Lower lobe of right lung (tissue), 2 donors: ENCODE data around the gene DNAJA1. TPM values are rescaled to one million over a fixed set of nuclear protein-coding genes. Genes with fewer than 3 reads are reported as not detected.

ENCODE experiments used
- ATAC-seq, 2 donors: fragments of 200-7000 bp; cut with Tn5 transposase; one replicate each; pipeline ENCODE4 v1.9.1; 2020 to 2022; ENCODE audit warnings: mild to moderate bottlenecking in 2 of 2, moderate library complexity in 2 of 2
- DNase-seq: peaks from one replicate; pipeline ENCODE4 v3.0.0-alpha.2; 2020
- H3K27ac ChIP-seq: fragments of 200-600 bp; one replicate; pipeline ENCODE4 v1.8.0; 2022
- H3K27me3 ChIP-seq: fragments of 200-600 bp; one replicate; pipeline ENCODE4 v1.8.0; 2022; ENCODE audit warnings: low read depth
- H3K36me3 ChIP-seq: fragments of 200-600 bp; one replicate; pipeline ENCODE4 v1.8.0; 2022; ENCODE audit warnings: mild to moderate bottlenecking
- H3K4me1 ChIP-seq: fragments of 200-600 bp; one replicate; pipeline ENCODE4 v1.8.0; 2022
- H3K4me3 ChIP-seq: fragments of 200-600 bp; one replicate; pipeline ENCODE4 v1.8.0; 2022; ENCODE audit warnings: mild to moderate bottlenecking
- H3K9me3 ChIP-seq: fragments of 200-600 bp; one replicate; pipeline ENCODE4 v1.8.0; 2022
- intact Hi-C: fragments of 100-400 bp; cut with DNase I; formaldehyde crosslinking; loops from one replicate; pipeline ENCODE4 v1.11.0; 2022
- total RNA-seq: library from RNA; stranded (reverse); fragmentation: NEBNext Ultra II Directional; extraction: Animal tissue kit (Norgen Biotek cat#: 25700); gene quantifications from one replicate; pipeline ENCODE4 v1.2.1, GENCODE V29; 2021
- TF ChIP-seq, protein P1 (sequence below): fragments of 200-600 bp; IDR thresholded peaks from one replicate; pipeline ENCODE4 v1.8.0; 2022; ENCODE audit warnings: antibody characterized with exemption, mild to moderate bottlenecking
- donor health status: DM: no; HTN: yes; CAD: no; lungs with severe emphysema.

The DNAJA1 gene
- total RNA-seq, 1 donor from 2014 or later, result 155 TPM

DNA sequence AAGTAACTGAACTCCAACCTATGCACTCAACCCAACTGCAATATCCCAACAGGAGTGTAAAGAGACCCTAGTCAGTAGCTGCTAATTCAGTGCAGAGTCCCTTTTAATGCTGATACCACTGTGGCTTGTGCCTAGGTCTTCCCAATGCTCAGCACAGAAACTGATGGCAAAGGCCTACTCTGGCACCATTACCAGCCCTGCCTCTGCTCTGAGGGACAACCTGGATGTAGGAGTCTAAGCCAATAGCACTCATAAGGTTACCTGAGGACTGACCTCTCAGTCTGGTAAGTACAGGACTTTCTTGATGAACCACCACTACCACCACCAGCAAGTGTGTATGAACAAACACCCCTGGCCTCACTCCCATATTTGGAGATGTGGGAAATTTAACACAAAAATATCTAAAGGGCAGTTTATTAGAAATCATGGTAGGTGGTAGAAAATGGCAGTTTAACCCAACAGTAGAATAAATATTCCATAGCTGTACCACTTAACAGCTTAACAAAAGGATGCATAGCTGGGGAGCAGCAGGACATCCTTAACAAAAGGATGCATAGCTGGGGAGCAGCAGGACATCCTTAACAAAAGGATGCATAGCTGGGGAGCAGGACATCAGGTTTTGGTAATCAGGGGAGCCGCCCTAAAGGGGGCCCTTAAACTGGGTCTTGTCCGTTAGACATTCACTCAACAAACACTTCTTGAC lies 11.0 kb upstream of the DNAJA1 start:
- ATAC-seq (no peak), DNase-seq (no peak)
- Histone ChIP-seq H3K36me3 (no peaks in the 10 kb centered on the region), H3K9me3 (no peaks in the 10 kb centered on the region), H3K27ac (no peak overlapping the region), H3K27me3 (no peaks in the 10 kb centered on the region), H3K4me3 (no peak overlapping the region), H3K4me1 (no peaks in the 10 kb centered on the region)
- TF ChIP-seq, protein P1, sequence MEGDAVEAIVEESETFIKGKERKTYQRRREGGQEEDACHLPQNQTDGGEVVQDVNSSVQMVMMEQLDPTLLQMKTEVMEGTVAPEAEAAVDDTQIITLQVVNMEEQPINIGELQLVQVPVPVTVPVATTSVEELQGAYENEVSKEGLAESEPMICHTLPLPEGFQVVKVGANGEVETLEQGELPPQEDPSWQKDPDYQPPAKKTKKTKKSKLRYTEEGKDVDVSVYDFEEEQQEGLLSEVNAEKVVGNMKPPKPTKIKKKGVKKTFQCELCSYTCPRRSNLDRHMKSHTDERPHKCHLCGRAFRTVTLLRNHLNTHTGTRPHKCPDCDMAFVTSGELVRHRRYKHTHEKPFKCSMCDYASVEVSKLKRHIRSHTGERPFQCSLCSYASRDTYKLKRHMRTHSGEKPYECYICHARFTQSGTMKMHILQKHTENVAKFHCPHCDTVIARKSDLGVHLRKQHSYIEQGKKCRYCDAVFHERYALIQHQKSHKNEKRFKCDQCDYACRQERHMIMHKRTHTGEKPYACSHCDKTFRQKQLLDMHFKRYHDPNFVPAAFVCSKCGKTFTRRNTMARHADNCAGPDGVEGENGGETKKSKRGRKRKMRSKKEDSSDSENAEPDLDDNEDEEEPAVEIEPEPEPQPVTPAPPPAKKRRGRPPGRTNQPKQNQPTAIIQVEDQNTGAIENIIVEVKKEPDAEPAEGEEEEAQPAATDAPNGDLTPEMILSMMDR, result no peak
- intact Hi-C loops, result no loop called here

DNA sequence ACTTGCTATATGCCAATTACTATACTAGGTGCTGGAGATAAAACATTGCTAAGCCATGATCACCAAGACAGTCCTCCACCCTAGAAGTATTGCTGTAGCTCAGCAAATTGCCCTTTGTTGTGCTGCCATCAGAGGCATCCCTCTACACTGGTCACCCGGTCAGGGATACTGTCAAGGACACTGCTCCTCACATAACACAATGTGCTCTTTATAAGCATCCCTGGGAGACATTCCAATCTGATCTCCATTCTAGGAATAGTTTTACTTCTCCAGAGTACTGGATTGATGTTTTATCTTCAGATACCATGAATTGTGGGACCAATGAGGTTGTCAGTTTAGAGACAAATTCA lies 10.4 kb upstream of the DNAJA1 start:
- Histone ChIP-seq H3K27me3 (no peaks in the 10 kb centered on the region), H3K9me3 (no peaks in the 10 kb centered on the region), H3K36me3 (peaks cover 3% of the 10 kb centered on the region), H3K27ac (no peak overlapping the region), H3K4me1 (no peaks in the 10 kb centered on the region), H3K4me3 (no peak overlapping the region)
- no peak for DNase-seq
- ATAC-seq, result no peak
- intact Hi-C loops, result no loop called here
- TF ChIP-seq, protein P1, result no peak

DNA sequence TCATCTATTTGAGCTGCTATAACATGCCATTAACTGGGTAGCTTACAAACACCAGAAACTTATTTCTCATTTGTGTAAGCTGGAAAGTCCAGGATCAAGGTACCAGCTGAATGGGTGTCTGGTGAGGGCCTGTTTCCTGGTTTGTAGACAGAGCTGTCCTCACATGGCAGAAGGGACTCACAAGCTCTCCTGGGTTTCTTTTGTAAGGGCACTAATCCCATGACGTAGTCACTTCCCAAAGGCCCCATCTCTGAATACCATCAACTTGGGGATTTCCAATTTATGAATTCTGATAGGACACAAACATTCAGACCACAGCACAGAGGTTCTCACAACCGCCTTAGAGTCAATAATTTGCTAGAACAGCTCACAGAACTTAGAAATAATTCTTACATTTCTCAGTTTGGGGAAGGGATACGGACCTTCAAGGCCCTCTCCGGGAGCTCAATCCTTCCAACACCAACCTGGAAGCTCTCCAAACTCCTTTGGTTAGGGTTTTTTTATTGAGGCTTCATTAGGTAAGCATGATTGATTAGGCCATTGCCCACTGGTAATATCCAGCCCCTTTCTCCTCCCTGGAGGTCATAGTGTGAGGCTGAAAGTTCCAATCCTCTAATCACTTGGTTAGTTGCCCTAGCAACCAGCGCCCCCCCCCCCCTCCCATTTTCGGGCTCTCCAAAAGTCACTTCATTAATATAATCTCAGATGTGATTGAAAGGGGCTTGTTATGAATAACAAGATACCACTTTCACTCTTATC lies 7.6 kb upstream of the DNAJA1 start:
- Histone ChIP-seq H3K4me3 (no peak overlapping the region), H3K4me1 (no peaks in the 10 kb centered on the region), H3K9me3 (no peaks in the 10 kb centered on the region), H3K27me3 (no peaks in the 10 kb centered on the region), H3K27ac (no peak overlapping the region), H3K36me3 (peaks cover 20% of the 10 kb centered on the region)
- no peak for ATAC-seq
- intact Hi-C loops, result no loop called here
- TF ChIP-seq, protein P1, result no peak
- no peak for DNase-seq

DNA sequence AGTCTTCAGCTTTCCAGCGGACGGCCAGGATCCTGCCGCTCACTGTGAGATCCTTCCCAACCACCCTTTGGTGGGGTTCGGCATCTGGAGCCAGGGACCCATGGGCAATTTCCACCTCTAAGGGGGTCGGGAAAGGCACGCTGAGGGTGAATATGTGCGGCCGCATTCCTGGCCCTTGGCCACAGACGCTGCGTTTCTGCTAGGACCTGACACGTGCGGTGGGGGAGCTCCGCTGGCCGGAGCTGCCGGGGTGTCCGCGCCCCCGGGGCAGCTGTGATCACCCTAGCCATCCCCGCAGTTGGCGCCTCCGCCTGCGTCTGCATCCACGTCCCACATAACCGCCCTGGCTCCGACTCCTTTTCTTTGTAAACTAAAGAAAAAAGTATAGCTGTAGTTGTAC lies 5.3 kb upstream of the DNAJA1 start:
- Histone ChIP-seq H3K27me3 (no peaks in the 10 kb centered on the region), H3K36me3 (peaks cover 20% of the 10 kb centered on the region), H3K4me1 (peaks cover 20% of the 10 kb centered on the region), H3K4me3 (no peak overlapping the region), H3K27ac (no peak overlapping the region), H3K9me3 (no peaks in the 10 kb centered on the region)
- intact Hi-C loops, result no loop called here
- TF ChIP-seq, protein P1, result no peak
- ATAC-seq (no peak), DNase-seq (no peak)

DNA sequence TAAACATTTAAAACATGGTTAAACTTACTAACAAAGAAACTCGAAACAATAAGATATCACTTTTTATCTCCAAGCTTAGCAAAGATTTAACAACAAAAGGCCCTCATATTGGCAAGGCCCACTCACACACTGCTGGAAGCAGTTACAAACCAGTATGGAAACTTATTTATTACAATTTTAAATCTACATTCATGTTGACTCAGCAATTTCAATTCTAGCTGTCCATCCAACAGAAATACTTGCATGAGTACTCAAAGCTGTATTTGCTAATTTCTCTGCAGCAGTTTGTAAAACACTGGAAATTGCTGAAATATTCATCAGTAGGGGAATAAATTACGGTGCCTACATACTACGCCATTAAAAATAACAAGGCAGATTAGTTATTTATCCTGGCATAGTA lies 2.8 kb upstream of the DNAJA1 start:
- Histone ChIP-seq H3K9me3 (no peaks in the 10 kb centered on the region), H3K4me3 (no peak overlapping the region), H3K4me1 (peaks cover 33% of the 10 kb centered on the region), H3K27me3 (no peaks in the 10 kb centered on the region), H3K27ac (no peak overlapping the region), H3K36me3 (peaks cover 31% of the 10 kb centered on the region)
- TF ChIP-seq, protein P1, result no peak
- ATAC-seq (no peak), DNase-seq (no peak)
- intact Hi-C loops, result no loop called here
